Renal cortical epithelial cell (primary cell): ENCODE data around the gene GPR162. TPM values are rescaled to one million over a fixed set of nuclear protein-coding genes. Genes with fewer than 3 reads are reported as not detected.
A peak's percentile ranks its signal among the peaks of the same experiment; 100 is the strongest.

Experiments used
- DNase-seq: peaks from one replicate; pipeline ENCODE4 v3.0.0-alpha.2; 2011; ENCODE audit warnings: low read depth
- total RNA-seq: library from RNA; depleted of rRNA; stranded (reverse); fragments of >200 nt; gene quantifications from 2 replicates; pipeline ENCODE4 v1.2.3, GENCODE V29; 2014

Gene GPR162
- total RNA-seq, 1 donor from 2014 or later: 3.8 TPM

DNA sequence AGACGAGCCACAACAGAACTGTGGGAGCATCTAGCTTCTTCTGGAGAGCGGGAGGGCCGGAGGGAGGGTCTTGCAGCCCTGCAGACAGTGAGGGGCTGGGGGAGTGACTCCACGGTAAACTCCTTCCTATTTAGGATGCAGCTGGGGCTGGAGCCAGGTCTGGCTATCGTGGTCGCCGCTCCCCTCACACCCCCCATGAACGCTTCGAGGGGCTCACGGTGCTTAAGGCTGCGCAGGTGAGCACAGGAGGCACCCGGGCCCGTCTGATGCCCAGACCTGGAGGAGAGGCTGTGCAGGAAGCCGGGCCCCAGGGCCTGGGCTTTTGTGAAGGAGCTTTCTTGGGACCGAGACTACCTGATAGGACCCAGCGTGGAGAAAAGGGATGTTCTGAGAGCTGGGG is 15.2 kb downstream of the GPR162 start:
- DNase-seq: no peak

DNA sequence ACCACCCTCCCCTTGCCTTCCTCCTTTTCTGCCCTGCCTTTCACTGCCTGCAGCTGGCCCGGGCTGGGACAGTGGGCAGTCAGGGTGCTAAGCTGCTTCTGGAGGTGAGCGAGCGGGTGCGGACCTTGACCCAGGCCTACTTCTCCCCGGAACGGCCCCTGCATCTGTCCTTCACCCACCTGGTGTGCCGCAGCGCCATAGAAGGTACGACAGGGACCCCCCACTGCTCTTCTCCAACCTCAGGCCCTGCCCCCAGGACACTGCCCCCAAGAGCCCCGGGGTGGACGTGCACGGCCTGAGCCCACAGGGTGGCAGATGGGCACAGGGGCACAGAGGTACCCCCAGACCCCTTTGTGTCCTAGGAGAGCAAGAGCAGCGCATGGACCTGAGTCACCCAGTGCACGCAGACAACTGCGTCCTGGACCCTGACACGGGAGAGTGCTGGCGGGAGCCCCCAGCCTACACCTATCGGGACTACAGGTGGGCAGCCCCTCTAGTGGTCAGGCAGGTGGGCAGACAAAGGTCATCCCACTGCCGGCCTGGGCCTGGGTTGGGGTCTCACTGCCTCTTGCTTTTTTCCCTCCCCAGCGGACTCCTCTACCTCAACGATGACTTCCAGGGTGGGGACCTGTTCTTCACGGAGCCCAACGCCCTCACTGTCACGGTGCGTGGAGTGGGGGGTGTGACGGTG is 15.9 kb downstream of the GPR162 start:
- no peak for DNase-seq

DNA sequence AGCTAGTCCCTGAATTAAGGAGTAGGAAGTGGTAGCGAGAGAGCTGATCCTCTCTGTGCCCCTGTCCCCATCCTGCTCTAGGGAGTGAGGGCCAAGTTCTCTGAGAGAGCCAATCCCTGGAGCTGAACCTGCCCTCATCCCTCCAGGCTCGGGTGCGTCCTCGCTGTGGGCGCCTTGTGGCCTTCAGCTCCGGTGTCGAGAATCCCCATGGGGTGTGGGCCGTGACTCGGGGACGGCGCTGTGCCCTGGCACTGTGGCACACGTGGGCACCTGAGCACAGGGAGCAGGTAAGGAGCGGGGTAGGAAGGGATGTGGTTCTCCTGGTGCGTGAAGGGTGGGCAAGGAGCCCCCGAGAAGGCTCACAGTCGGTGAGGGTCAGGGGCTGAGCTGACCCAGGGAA is 17.2 kb downstream of the GPR162 start:
- no peak for DNase-seq

DNA sequence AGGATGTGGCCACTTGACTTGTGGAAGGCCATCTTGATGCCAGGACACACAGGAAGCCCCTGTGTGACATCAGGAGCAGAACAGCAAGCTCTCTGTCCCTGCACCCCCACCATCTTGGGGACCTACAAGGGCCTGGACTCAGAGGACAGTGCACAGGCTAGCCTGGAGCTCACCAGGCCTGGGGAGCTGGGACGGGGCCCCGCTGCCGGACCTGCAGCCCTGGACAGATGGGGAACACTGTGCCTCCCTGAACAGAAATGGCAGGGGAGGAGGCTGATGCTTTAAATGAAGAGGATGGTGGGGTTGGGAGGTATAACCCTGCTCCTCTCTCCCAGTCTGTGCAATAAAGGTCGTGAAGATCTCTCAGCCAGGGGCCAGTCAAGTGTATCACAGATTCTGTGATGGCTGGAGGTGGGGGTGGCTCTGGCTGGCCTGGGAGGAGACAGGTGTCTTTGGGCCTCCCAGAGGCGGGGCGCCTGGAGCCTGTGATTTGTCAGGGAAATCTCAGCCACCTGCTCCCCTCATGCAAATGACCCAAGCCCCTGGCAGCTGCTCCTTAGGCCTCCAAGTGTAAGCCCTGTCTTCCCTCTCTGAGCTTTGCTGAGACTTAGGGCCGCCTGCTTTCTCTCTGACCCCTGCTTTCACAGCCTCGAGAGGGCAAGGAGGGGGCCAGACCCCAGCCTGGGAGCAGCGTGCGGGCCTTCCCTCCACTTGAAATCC is 18.0 kb downstream of the GPR162 start:
- DNase-seq: no peak

DNA sequence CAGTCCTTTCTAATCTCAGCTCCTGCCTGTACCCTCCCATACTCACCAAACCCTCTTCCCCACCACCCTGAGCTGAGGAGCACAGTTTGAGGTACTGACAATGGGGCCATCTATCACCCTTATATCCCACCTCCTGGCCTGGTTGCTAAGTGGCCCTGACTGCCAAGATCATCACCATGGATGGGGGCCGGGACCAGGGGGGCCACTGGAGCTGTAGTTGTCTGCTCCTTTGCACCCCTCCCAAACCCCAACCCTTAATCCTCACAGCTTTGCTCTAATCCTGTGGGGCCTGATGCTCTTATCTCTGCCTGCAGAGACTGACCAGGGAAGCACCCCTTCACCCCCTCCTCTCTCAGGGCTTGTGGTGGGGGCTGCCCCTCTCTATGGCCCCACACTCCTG is 18.7 kb downstream of the GPR162 start:
- DNase-seq: no peak

DNA sequence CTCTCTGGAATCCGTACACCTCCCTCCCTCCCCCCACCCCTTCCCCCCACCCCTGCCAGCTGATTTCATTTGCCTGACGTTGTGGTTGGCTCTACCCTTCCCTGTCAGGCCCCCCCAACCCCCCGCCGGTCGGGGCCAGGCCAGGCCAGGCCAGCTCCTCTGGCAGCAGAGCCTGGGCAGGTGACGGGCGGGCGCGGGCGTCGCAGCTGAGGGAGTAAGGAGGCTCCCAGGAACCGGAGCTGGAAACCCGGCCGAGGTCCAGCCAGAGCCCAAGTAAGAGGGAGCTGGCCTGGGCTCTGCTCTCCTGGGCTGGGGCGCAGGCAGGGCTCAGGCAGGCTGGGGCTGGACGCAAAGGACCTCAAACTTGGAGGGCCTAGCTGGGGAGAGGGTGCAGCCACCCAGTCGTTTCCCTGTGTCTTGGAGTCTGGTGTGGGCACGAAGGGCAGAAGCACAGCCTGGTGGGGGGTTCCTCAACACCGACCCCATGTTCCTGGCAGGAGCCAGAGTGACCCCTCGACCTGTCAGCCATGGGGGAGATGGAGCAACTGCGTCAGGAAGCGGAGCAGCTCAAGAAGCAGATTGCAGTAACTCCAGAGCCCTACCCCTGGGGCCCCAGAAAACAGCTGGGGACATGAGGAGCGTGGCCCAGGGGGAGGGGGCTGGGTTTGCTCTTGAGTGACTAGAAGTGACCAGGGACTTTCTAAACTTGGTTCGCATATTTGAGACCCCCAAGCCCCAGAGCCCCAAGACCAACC is 19.3 kb downstream of the GPR162 start, which contains the start of gene GNB3:
Gene GNB3, plus strand, starts transcription at position 165 of the 755 bp plus-strand sequence. Its CDS starts 363 bp downstream, at position 528.
- DNase-seq: no peak

DNA sequence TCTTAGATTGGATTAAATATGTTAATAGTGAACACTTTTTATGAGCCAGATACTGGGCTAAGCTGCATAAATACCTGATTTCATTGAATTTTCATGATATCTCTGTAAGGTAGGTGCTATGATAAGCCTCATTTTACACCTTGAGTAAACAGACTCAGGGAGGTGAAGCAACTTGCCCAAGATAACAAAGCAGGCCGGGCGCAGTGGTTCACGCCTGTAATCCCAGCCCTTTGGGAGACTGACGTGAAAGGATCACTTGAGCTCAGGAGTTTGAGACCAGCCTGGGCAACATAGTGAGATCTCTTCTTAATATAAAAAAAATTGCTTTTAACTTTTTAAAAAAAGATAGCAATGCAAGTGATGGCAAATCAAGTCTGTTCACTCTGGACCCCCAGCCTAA is 20.5 kb downstream of the GPR162 start:
- DNase-seq: no peak

DNA sequence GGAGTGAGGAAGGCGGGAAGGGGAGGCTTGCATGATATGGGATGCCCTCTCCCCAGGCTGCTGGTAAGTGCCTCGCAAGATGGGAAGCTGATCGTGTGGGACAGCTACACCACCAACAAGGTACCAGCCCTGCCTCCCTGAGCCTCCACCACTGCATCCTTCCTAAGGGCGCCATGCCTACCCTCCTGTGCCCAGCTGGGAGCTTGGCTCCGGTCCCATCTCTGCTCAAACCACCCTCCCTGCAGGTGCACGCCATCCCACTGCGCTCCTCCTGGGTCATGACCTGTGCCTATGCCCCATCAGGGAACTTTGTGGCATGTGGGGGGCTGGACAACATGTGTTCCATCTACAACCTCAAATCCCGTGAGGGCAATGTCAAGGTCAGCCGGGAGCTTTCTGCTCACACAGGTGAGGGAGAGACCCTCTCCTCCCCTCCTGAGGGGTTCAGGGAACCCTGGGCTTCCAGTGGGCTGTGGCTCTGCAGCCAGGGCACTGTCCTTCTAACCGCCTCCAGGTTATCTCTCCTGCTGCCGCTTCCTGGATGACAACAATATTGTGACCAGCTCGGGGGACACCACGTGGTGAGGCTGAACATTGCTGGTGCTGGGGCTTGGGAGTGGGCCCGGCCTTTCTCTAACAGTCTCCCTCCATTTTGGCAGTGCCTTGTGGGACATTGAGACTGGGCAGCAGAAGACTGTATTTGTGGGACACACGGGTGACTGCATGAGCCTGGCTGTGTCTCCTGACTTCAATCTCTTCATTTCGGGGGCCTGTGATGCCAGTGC is 21.7 kb downstream of the GPR162 start:
- DNase-seq: no peak

DNA sequence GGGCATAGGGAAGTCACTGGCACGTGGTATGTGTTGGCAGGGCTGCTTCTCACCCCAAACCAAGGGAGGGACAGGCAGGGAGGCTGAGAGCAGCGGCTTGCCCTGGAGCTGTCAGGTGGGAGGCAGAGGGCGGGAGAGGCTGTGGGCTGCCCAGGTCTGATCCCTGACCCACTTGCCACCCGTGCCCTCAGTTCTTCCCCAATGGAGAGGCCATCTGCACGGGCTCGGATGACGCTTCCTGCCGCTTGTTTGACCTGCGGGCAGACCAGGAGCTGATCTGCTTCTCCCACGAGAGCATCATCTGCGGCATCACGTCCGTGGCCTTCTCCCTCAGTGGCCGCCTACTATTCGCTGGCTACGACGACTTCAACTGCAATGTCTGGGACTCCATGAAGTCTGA is 23.8 kb downstream of the GPR162 start:
- no peak for DNase-seq

DNA sequence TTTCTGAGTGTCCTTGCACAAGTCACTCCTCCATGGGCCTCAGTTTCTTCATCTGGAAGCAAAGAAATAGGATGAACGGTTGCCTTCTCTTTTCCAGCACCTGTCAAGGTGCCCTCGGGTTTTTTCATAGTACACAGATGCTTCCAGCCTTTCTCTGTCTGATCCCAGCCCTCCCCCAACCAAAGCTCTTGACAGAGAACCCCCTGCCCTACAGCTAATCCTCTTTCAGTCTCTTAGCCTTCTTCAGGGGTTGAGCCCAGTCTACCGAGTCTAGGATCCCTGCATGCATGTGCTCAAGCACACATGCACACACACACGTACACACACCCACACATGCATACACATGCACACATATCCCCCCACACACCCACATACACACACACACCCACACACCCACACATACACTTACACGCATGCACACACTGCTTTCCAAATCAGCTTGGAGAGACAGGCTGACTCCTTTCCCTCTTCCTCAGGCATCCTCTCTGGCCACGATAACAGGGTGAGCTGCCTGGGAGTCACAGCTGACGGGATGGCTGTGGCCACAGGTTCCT is 24.8 kb downstream of the GPR162 start:
- DNase-seq: no peak

DNA sequence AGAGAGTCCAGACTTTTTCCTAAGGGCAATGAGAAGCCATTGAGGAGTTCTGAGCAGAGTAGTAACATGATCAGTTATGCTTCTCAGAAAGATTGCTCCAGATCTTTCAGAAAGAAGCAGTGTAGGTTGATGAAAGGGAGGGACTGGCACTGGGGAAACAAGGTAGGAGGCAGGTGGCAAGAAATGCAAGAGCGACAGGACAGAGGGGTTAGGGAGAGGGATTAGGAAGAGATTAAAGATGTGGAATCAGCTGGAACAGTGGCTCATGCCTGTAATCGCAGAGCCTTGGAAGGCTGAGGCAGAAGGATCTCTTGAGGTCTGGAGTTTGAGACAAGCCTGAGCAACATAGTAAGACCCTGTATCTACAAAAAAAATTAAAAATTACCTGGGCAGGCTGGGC is 26.1 kb downstream of the GPR162 start:
- no peak for DNase-seq

DNA sequence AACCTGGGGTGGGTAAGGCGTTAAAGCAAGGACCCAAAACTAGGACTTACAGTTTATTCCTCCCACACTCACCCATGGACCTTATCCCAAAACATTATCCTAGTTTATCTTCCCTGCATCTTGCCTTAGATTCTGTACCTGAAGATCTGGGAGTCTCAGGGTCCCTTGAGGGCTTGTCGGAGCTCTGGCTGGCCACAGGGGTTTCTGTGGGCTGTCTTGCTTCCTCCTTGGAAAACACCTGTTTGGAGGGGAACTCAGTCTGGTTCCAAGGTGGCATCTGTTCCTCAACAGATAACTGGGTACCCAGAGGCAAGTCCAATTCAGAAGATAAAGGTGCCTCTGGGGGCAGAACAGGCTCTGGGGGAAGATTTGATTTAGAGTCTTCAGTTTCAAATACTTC is 27.8 kb downstream of the GPR162 start:
- DNase-seq: no peak

DNA sequence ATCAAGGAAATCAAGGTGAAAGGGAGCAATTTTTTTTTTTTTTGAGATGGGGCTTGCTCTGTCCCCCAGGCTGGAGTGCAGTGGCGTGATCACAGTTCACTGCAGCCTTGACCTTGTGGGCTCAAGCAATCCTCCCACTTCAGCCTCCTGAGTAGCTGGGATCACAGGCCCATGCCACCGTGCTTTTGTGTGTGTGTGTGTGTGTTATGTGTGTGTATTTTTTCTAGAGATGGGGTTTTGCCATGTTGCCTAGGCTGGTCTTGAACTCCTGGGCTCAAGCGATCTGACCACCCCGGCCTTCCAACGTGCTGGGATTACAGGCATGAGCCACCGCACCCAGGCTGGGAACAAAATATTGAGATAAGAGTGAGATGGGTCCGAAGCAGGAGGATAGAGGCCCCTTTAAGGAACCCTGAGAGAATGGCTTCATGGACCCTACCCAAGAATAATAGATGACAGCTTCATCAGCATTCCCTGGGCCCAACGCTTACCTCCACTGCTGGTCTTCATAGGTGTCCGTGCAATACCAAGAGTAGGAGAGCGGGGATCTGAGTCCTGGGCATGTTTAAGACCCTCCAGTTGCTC is 28.4 kb downstream of the GPR162 start:
- no peak for DNase-seq

DNA sequence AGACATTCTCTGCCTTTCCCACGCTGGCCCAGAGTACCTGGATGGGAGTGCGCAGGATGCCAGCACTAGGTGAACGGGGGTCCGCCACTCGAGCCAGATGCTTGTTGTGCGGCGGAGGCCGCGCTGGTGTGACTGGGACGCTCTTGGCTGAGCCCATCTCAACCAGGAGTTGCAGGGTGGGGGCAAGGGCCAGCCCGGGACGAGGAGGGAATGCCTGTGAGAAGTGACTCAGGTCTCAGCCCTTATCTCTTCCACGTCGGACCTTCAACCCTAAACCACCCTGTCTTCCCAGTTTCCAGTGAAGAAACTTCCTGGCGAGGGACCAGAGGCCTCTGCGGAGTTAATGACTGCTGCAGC is 29.2 kb downstream of the GPR162 start:
- no peak for DNase-seq

DNA sequence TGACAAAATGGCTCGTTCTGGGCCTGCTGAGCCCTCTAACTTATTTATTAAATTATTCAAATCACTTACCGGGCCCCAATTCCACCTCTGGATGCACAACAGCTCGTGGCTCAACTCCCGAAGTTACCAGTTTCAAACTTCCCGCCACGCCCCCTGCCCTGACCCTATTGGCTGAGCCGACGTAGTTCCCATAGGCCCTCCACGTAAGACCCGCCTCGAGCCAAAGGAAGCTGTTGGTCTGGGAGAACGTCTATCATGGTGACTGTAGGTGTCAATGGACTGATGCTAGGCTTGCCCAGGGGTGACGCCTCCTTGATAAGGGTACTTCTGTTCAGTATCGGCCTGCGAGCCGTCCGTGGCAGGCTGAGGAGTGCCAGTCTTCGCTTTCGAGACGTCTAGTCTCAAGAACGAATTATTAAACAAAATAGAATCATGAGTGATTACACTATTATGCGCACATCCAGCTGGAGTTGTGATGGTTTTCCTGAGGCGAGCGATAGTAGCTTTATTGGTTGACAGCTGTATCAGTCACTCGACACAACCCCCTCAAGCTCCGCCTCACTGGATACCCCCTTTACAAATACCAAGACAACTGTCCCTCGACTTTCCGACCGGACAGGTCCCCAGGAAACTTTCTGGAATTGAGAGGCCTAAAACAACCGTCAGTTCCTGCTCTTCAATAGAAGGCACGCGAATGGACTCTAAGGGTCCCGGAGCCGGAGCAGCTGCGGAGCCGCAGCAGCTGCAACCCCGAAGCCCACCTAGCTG is 29.7 kb downstream of the GPR162 start, which contains the start of gene CDCA3:
Gene CDCA3, minus strand, starts transcription at position 134 of the 768 bp plus-strand sequence. CDS start 334 bp downstream, outside the sequence.
- peak; percentile 98 for DNase-seq

DNA sequence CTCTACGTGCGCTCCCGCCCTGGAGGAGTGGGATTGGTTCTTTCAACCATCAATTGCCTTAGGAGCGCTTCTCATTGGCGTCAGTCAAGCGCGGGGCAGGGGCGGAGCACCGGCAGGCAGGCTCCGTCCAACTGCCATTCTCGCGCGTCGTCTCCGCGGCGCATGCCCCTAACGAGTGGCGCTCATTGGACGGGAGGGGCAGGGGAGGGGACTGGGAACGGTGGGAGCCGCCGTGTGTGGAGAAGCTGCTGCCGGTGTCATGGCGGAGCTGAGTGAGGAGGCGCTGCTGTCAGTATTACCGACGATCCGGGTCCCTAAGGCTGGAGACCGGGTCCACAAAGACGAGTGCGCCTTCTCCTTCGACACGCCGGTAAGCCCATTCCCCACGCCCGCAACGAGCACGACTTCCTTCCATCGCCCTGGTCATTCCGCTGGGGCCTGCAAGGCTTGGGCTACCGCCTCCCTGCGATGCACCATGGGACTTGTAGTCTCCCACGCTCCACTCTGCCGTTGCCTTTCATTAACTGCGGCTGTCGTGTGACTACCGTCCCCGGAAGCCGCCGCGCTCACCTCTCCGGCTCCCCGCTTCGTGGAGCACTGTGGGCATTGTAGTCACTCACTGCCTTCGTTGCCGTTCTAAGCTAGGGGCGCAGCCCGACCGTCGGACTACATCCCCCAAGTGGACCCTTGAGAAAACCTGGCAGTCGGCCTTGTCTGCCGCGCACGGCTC is 30.5 kb downstream of the GPR162 start, which contains the start of gene USP5:
Gene USP5, plus strand, starts transcription at position 230 of the 730 bp plus-strand sequence. Its CDS starts 30 bp downstream, at position 260.
- peak; percentile 99 for DNase-seq

DNA sequence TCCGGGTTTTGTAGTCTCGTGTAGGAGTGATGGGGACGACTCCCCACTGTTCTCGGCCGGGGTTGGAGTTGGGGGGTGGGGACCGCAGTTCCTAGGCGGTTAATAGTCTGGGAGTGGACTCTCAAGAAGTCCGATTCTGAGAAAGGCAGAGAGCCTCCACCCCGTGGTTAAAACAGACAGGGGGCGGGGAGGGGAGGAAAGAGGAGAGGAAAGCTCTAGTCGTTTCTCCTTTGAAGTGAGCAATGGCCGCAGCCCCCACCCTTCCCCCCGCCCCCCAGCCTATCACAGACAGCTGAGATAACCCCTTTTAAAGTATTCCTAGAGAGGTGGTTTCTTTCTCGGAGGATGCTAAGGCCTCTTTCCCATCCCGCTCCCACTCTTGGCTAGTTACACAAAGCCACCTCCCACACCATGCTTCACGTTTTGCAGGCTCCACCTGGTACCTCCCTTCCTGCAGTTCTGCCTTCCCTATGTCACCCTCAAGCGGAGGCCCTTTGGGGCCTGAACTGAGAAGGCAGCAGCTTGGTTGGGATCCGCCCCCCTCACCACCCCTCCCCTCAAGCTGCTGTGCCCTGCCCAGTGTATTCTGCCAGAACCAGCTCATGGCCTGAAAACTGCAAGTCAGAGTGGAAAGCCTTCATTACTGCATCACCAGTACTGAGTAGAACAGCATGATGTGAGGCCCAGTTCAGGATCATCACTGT is 31.2 kb downstream of the GPR162 start:
- peak; percentile 64 for DNase-seq

DNA sequence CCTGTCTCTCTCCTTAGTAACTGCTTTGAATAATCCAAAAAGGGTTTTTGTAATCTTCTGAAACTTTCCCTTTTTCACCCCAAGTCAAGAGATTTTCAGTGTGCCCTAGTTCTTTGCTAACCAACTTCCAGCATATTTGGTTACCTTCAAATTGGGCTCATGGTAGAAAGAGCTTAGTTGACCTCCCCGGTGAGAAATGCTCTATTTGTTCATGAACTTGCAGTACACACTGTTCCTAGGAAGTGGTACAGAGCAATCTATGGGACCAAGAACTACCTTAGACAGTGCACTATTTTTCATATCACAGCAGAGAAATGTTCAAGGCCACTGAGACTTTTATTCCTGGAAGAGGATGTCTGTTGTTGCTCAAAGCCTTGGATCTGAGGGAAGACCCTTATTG is 32.0 kb downstream of the GPR162 start:
- DNase-seq: no peak

DNA sequence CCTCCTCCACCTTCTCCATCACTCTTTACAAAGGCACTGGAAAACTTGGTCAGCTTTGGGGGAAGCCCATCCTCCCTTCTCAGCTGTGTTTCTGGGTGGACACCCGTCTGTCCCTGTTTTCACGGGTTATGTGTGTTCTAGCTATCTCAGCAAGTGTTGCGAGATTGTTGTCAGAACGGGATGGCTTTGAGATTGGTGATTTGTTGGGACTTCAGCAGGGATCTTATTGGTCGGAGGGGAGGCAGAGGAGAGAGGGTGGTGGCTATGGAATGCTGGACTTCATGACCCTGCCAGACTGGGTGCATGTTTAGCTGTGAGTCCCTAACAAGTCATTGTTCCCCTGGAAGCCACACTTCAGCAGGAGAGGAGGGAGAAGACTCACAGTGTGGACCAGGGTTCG is 32.4 kb downstream of the GPR162 start:
- DNase-seq: no peak
